HTR-8/SVneo (cell line): Measurements from ENCODE around the gene MINAR1.

Experiments used
- DNase-seq: peaks from one replicate; pipeline ENCODE4 v3.0.0; 2011; ENCODE audit warnings: low spot score, mixed read lengths; ENCODE audit not compliant: insufficient read length
- FAIRE-seq: peaks from 2 replicates; lab custom pipeline; 2011; peaks lifted over from hg19 to GRCh38; lab: Jason Lieb, UNC

MINAR1 gene

DNA sequence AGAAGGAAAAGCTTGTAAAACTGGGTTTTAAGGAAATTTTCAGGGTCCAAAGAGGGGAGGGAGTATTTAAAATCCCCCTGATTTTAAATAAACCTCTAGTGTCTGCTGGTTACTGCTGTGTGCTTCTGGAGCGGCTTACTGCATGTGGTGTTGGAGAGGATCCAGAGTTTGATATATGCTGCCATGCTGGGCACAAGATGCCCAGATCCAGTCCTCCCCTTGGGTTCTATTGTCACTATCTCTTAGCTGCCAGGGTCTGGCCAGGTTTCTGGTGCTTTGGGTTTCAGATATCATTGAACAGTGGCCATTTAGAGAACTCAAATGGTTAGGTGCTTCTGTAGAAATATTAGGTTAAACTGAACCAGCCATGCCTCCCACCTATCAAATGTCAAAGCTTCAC is 27.5 kb downstream of the MINAR1 start:
- FAIRE-seq (no peak), DNase-seq (no peak)

DNA sequence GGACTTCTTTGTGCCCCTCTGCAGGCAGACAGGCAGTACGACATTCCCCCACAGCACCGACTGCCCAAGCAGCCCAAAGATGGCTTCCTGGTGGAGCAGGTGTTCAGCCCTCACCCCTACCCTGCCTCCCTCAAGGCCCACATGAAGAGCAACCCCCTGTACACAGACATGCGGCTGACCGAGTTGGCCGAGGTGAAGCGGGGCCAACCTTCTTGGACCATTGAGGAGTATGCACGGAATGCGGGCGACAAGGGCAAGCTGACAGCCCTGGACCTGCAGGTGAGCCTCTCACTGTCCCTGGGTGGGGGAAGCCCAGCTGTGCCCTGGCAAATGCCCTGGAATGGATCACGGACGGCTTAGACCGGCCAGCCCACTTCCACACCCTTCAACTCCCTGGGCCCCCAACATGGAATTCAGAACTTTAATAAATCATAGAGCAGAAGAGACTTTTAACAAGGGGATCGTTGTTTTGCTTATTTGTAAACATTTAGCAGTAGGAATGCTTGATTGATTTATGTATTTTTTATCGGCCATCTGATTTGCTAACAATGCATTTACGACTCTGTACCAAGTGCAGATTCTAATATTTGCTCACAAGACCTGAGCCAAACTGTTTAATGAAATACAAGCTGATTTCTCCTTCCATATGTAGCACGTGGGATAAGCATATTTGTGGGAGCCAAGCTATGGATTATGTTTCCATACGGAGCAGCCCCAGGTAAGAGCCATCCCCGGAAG is 31.1 kb downstream of the MINAR1 start:
- FAIRE-seq = no peak
- no peak for DNase-seq

DNA sequence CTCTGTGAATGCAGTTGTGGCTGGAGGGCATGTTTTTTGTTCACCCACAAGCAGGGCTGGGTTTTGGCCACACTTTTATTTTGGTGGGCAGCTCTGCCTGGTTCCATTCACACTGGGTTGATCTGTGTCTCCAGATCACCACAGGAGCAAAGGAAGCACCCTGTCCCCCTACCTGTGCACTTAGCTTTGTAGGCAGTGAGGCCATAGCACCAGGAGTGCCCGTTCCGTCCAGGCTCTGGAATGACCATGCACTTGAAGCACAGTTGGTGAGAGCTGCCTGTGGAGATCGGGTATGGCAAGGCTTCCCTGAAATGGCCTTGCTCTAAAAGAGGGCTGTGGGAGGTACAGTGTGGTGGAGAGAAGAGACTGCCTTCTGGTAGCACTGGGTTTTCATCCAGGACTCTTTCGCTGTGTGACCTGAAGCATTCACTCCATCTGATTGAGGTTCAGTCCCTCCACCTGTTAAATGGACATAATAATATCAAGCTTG is 31.7 kb downstream of the MINAR1 start:
- DNase-seq = no peak
- no peak for FAIRE-seq

DNA sequence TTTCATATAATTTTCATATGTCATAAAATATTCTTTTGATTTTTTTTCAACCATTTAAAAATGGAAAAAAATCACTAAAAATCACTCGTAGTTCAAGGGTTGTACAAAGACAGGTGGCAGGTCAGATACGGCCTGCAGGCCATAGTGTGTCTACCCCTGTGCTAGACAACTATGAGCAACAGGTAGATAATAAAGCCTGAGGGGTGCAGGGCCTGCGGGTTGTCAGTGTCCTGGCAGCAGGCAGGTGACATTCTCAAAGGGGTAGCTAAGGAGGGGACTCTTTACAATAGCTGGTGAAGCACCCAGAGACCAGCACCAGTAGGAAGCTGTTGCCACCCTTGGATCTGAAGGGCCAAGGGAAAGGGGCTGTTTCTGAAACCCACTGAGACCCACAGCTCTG is 34.4 kb downstream of the MINAR1 start:
- FAIRE-seq (no peak), DNase-seq (no peak)

DNA sequence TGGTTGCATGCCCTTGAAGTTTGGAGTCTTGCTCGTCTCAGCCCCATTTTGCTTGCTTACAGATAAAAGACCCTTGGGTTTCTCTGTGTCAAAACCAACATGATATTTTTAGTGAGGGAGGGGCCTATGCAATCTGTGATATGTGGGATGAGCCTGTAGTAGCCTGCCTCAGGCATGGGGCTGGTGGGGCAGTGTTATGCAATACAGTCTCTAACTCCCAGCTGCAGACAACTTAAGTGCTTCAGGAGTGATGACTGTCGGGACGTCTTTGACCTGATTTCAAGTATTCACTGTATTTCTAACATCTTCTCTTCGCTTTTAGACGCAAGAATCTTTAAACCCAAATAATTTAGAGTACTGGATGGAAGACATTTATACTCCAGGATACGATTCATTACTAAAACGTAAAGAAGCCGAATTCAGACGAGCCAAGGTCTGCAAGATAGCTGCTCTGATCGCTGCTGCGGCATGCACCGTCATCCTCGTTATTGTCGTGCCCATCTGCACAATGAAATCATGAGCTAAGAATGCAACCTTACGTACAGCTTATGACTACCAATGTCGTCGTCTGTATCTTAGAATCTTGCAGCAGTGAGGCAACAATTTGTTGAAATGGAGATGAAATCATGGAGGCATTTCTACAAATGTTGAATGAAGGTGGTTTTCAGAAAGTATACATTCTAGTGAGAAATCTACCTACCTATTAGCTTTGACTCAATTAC is 35.9 kb downstream of the MINAR1 start:
- FAIRE-seq = no peak
- DNase-seq = no peak

DNA sequence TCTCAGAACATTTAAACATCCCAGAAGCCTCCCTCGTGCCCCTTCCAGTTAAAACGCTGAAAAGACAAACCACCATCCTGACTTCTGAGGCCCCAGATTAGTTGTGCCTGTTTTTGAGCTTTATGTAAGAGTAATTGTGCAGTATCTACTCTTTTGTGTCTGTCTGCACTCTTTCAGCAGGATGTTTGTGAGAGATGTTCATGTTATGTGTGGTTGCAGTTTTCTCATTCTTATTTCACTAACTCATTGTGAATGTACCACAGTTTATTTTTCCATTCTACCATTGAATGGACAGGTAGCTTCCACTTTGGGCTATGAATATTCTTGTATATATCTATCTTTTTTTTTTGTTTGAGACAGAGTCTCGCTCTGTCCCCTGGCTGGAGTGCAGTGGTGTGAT is 40.3 kb downstream of the MINAR1 start:
- DNase-seq (no peak), FAIRE-seq (no peak)

DNA sequence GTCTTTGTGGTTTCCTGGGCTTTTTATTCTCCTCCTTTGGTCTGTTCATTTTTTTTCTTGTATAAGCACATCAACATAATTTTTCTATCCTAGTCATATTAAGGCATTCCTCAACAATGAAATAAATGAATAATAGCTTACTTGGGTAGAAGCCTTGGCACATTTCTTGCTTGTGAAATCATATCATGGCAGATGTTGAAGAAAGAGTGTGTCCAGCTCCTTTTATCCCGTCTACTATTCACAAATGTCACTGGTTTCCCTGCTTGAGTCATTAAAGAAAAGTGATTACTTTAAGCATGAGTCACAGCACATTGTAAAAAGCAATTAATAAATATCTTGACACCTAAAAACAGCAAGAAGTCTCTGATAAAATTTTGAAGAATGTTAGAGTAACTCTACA is 42.1 kb downstream of the MINAR1 start:
- no peak for FAIRE-seq
- no peak for DNase-seq

DNA sequence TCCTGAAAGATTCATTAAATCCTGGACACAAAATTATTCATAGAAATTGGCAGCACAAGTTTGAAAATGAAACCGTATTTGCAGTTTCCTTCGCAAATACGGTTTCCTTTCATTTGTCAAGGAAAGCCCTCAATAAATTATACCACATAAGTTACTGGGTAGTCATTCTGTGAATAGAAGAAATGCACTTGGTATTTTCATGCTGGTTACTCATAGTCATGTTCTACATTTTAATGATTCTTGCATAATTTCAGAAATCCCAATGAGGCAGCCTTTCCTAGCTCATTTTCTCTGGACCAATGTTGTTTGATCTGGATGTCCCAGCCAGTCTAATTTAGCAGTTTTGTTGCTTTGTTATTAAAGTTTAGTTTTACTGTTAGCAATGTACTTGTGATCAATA is 43.2 kb downstream of the MINAR1 start:
- FAIRE-seq (no peak), DNase-seq (no peak)

DNA sequence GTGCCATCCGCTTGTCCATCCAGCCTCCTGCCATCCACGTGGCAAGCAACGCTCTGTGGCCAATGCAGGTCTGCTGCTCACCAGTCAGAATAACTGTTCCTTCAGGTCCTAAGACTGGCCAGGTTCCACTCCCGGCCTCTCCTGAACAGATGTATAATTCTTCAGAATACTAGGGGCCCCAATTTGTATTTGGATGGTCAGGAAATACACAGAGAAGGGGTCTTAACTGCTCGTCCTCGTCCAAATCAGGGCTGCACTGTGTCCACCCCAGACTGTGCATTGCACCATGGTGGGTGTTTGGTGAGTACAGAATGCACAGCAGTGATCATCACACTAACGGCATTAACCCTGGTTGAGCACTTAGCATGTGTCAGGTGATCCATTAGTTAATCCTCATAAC is 46.0 kb downstream of the MINAR1 start:
- DNase-seq (no peak), FAIRE-seq (no peak)

DNA sequence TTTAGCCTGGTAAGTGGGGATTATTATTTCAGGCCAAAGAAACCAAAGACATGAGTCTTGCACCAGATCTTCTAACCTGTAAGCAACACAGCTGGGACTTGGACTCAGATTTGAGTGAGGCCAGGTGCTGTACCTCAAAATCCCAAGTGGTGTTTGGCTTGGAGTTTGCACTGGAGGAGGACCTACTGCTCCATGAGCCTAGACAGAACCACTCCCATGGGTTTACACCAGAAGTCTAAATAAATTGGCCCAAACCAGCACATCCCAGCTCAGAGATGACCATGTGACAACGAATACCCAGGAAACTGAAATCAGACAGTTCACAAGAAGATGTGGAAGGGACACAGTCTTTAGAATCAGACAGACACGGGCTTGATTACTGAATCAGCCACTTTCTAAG is 47.5 kb downstream of the MINAR1 start:
- DNase-seq (no peak), FAIRE-seq (no peak)

DNA sequence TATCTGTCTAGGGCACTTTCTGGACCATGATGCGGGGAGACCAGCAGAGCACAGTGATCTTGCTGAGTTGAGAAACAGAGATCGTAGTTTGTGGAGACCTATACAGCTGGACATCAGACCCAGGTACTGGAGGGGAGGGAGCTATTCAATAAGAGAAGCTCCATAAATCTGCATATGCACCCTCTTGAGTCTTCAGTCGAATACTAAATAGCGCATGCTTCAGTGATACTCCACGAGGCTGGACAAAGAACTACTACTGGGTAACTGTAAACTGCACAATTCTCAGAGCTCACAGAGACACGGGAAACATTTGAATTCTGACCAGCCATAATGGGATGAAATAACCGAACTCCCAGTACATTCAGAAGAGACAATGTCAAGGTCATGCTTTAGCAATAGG is 49.7 kb downstream of the MINAR1 start:
- DNase-seq (no peak), FAIRE-seq (no peak)
